Stimulated activated CD4-positive, alpha-beta T cell treated with anti-CD3 and anti-CD28 coated beads, Interleukin-2, amount 100 ng/mL, for 4 hours (primary cell): ENCODE results near the gene SLC13A4.
"Not testable (repeated sequence)": the region's sequence is repeated elsewhere in the genome, so short reads cannot be mapped to it uniquely, and the experiment has no call there.

ENCODE experiments used
- DNase-seq: peaks from one replicate; pipeline ENCODE4 v3.0.0-alpha.2; 2020; ENCODE audit warnings: low read depth

The SLC13A4 gene

DNA sequence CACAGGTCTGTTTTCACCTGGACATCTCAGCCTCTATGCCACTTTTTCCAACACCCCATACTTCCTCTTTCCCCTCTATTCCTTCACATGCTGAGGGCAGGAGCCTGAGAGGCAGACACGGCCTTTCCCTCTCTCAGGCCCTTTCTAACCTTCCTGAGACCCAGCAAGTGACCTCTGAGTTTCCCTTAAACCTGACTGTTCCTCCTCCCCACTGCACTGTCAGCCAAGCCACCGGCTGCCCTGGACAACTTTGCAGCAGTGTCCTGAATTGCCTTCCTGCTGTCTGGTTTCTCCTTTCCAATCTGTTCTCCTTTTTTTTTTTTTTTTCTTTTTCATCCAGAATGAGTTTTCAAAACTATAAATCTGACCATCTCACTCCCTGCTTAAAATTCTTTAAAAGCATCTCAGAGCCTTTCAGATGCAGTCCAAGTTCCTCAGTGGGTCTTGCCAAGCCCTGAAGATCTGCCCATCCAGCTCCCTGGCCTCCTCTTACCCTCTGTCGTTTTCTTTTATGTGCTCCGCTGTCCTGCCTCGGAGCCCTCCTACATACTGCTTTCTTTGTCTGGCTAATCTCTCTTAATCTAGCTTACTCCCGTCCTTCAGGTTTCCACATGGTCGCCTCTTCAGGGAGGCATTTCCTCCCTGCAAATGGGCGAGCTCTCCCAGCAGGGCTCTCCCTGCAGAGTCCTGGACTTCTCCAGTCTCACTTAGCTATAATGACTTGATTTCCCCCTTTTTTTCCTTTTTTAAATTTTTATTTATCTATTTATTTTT is 30.5 kb downstream of the SLC13A4 start:
- no peak for DNase-seq

DNA sequence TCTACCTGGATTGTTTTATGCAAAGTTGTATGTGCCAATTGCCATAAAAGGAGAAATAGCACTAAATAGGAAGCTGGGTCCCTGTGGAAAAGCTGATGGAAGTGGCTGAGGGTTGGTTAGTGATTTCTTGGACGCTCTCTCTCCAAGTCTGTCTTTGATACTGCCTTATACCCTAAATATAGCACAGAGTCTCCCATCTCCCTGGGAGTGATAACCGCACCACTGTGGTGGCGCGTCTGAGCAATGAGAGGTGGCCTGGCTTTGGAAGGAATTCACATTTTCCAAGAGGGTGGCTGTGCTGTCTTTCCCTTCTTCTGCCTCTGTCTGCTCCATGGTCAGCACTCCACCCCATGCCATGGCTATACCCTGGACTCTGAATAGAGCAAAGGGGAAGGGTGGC is 34.4 kb downstream of the SLC13A4 start:
- DNase-seq: no peak

DNA sequence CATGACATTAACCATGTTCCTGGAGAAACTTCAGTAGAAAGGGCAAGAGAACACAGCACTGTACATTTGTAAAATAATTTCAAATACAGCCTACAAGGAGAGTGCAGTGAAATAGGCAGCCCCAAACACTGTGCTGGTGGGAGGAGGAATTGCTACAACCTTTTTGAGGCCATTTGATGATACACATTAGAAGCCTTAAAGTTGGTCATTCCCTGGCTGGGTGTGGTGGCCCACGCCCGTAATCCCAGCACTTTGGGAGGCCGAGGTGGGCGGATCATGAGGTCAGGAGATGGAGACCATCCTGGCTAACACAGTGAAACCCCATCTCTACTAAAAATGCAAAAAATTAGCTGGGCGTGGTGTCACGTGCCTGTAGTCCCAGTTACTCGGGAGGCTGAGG is 35.4 kb downstream of the SLC13A4 start:
- DNase-seq: not testable (repeated sequence)

DNA sequence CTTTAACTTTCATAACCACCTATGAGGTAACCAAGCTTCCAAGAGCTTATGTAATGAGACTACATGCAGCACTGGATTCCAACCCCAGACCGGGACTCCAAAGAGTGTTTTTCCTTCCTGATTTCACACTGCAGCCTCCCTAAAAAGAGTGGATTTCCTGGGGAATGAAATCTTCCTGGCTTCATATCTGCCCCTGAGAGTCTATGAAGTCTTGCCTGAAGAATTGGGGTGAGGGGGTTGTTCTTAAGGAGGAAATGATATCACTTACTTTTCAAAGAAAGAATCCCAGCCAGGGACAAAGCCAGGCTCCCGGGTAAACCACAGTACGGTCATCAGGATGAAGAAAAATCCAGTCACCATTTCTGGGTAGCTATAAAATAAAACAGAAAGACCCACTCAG is 35.9 kb downstream of the SLC13A4 start:
- DNase-seq: no peak

DNA sequence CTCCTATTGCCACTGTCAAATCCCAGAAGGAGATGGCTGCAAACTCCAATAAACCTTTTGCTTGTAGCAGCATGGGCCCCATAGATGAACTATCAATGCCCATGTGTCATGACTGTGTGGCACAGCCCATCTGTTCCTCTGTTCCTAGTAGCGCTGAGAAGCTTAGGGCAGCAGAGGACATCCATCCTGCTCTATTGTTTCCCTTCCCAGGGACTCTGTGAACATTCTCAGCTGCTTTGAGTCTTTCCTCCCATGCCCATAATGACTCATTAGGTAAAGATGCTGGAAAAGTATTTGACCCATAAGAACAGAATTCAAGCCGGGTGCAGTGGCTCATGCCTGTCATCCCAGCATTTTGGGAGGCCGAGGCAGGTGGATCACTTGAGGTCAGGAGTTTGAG is 37.4 kb downstream of the SLC13A4 start:
- DNase-seq: no peak

DNA sequence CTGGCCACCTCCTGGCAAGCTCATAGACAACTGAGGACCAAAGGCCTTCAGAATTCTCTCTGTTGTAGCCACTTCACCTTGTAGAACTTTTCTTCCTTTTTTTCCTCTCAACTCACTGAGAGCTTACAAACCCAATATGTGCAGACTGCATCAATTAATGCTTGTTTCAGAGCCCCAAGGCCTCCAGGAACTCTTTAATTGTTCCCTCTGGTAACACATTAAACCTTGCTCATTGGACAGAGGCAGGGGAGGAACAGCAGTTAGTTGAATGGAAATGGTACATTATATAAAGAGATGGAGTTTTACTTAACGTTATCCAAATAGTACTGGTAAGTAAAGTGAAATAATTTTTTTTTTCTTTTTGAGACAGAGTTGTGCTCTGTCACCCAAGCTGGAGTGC is 40.5 kb downstream of the SLC13A4 start:
- DNase-seq: no peak

DNA sequence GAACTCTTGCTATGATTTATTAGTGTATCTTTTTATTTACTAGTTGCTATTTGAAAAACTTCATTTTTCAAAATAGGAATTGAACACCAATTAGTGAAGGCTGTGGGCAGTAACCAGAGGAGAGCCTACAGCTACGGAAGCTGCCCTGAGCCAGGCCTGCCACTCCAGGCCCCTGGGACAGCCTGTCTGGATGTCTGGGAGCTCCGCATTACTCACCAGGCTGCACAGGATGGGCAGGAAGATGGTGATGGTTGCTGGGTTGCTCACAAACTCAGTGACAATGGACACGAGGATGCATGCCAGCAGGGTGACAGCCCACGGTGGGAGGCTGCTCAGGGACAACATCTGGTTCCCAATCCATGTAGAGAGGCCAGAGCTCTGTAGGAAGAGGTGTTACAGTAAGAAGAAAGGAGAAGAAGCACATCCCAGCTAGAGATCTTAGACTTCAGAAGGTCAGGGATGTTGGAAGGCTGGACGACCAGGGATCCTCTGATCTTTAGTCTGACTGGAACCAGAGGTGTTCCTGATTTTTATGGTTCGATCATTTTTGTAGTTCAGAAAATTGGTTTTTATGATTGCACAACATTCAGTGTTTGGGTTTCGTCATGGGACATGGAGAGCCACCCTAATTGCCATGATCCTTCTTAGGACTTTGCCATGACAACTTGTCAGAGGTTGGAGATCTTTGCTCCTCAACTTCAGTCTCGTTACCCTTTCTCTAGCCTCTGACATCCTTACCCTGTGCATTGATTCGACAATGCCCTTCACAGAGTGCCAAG is 42.5 kb downstream of the SLC13A4 start:
- no peak for DNase-seq

DNA sequence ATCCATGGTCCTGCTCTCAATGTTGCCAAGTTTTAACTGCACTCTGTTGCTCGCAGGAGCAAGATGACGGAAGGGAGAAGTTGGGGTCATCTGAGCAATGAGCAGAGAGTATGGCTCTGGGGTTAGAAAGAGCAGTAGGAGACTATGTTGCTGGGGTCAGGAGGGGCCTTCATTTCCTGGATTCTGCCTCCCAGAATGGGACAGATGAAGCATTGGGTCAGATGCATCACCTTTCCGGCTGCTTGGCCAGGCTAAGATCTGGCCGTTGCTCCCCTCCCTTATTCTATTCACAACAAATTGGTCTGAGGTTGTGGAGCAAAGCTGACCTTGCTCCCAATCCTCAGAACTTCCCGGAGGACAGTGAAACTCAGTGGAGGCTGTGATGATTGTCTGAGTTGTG is 43.3 kb downstream of the SLC13A4 start:
- DNase-seq: no peak

DNA sequence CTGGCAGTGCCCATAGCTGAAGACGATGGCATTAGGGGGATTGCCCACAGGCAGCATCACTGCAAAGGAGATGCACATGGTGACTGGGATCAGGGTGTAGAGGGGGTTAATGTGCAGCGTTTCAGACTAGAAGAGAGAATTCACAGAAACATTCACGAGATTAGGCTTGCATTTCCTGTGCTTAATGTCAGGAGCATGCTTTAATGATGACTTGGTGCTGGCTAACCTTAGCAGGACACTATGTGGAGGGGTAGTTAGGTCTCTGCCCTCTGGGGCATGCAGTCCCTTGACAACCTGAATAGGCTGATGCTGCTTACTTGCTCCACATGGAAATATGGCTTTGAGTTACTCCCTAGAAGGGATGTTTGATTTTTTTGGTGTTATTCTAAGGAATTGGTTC is 43.9 kb downstream of the SLC13A4 start:
- no peak for DNase-seq

DNA sequence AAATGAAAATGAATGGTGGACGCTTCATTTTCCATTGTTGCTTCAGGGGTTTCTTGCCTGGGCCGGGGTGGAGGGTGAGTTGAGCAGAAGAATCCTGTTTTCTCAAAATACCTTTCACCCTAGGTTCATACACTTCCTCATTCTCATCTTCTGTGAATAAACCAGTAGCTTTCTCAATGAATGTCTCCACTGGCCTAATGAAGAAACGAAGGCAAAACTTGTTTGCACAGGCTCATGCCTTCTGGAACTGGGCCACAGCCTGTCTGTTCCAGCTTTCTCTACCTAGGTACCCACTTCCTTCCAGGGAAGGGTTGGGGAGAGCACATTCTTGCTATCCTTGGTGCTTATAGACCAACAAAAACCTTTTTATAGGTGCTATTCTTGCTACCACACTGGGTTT is 44.4 kb downstream of the SLC13A4 start:
- DNase-seq: no peak

DNA sequence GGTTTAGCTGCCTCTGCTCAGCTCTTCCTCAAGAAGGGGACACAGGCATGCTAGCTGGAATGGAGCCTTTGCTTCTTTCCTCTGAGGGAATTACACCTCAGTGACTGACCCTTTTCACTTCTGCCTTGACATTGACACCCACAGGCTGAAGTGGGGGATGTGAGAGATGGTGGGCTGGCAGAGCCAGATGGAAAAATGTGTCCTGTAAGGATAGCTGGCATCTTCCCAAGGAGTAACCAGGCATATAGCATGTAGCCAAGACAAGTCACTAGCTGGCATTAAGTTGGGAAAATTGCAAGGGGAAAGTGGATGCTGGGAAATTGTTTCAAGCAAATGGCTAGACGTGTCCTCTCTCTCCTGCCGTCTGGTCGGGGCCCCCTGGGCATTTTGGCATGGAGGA is 45.8 kb downstream of the SLC13A4 start:
- DNase-seq: no peak

DNA sequence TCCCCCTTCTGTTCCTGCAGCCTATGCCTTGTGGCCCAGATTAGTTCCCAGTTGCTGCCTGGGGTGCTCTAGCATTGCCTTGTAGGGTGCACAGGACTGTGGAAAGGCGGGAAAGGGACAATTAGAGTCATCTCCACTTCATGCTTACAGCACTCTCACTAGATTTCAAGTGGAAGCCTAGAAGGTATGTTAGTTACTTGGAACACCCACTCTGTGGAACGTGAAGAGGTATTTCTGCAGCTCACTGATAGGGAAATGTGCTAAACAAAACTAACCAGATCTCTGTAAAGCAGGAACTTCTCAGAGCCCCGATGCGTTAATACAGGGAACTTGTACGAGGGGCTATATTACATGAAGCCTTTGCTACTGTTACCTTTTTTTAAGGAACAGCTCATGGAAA is 46.2 kb downstream of the SLC13A4 start:
- DNase-seq: no peak

DNA sequence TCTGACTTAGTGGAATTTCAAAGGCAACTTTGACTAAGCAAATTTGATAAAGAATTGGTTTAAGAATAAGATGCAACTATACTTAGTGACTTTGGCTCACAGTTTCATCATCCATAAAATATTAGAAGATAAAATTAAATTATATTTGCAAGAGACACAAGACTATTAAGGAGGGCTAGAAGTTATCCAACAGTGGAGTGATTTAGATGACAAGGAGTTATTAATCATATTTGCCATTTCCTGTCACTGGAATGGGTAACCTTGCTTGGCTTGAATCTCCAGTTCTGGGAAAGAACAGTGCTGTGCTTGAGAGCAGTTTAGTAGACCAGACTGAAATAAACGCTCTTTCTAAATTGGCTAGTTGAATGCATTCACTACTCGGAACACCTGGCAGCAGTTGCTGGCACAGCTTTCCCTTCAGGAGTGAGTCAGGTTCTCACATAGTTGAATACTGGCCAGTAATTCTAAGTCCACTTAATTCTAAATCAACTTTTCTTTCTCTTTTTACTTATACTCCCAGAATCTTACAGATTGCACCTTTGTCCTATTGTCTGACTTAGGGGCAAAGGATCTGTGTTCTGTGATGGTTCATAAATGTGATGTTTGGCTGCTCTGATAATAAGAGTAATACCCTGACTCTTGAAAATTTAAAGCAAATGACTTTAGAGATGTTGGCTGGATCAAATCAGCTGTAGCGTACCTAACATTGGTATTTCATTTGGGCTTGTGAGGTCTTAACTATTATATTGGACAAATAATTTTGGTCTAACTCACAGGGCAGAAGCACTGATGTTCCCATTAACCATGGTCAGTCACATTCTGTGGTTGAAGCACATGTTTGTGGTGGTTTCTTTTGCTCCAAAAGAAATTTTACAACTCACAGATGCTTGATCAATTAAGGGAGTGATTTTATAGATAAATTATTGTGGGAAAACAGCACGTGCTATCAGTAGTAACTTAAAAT is 49.1 kb downstream of the SLC13A4 start:
- DNase-seq: no peak

DNA sequence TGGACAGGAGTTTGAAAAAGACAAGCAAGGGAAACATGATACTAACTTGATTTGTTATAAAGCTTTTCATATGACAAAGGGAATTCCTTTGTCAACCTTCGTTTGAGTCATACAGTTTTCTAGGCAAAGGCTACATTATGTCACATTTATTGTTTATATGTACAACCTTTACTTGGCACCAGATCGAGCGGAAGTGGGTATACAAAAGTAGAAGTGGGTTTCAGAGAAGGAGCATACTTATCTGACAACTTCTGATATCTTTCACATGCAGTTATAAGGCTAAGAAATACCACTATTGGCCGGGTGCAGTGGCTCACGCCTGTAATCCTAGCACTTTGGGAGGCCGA is 54.7 kb downstream of the SLC13A4 start:
- no peak for DNase-seq

DNA sequence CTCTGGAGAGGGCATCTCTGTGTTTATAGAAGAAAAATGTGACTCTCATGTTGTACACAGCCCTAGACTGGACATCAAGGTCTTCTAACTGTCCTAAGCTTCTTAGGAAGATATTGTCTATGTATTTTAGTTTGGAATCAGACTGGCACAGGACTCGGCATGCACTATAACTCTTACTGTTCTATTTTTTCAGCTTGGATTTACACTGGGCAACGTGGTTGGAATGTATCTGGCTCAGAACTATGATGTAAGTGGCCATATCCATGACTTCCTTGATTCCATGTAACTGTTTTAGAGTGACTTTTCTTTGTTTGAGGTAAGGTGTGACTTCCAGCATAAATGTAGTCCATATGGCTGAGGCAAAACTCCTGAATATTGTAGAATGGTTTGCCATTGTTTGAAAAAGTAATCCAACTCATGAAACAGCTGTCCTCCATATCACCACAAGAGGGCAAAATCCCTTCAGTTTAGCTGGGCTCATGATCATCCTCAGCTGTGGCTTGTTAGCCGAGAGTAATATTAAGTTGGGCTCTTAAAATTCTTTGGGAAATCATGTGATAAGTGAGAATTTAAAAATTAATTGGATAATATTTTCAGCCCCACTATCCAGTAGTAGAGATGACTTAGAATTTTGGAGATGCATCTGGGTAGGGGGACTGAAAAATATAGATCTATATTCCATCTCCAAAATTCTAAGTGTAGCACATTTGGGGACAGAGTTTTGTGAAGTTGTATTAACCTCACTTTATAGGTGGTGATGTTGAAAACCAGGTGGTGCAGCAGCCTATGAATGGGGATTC is 55.2 kb downstream of the SLC13A4 start:
- no peak for DNase-seq

DNA sequence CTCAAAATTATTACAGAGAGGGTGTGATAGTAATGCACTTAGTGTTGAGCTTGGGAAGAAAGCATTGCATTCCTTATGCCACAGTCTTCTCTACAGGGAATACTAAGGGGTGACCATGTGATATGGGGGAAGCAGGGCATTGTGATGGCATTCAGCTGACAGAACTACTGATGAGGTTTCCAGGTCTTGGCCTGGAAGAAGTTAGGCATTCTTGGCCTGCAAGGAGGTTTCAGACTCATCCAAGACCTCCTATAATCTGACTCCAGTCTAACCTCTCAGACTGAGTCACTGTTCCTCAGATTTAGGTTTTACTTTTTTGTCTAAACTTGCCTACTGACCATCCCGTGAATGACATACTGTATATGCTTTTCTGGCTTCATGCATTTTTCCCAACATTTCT is 57.8 kb downstream of the SLC13A4 start:
- DNase-seq: no peak

DNA sequence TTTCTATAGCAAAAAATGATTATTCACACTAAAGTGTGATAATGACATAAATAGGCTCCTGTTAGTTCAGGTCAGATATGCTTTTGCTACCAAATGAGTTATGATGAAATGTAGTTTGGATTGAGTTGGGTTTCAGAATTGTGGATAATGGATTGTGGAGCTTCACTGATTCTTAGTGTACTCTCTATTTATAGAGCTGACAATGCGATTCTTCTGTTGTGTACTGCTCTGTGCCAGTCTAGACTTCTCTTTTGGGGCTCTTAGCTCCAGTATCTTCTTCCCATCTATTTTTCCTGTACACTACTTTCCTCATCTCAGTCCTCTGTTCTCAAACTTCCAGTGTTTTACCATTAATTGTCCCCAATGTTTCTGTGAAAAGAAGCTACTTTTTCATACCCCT is 58.2 kb downstream of the SLC13A4 start:
- no peak for DNase-seq

DNA sequence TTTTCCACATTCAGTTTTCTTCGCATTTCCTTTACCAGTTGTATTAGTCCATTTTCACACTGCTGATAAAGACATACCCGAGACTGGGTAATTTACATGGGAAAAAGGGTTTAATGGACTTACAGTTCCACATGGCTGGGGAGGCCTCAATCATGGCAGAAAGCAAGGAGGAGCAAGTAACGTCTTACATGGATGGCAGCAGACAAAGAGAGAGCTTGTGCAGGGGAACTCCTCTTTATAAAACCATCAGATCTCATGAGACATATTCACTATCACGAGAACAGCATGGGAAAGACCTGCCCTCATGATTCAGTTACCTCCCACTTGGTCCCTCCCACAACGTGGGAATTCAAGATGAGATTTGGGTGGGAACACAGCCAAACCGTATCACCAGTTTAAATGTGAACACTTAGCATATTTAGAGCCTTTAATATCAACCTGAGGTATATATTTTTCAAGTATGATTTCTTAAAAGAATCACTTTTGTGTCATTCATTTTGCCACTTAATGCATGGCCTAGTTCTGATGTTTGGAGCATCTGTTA is 59.1 kb downstream of the SLC13A4 start:
- not testable (repeated sequence) for DNase-seq

DNA sequence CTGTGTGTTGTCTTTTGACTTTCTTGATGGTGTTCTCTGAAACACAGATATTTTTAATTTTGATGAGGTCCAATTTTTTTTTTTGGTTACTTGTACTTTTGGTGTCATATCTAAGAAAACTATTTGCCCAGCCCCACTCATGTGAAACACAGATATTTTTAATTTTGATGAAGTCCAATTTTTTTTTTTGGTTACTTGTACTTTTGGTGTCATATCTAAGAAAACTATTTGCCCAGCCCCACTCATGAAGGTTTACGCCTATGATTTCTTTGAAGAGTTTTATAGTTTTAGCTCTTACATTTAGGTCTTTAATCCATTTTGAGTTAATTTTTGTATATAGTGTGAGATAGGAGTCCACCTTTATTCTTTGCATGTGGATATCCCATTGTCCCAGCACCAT is 60.4 kb downstream of the SLC13A4 start:
- DNase-seq: not testable (repeated sequence)

DNA sequence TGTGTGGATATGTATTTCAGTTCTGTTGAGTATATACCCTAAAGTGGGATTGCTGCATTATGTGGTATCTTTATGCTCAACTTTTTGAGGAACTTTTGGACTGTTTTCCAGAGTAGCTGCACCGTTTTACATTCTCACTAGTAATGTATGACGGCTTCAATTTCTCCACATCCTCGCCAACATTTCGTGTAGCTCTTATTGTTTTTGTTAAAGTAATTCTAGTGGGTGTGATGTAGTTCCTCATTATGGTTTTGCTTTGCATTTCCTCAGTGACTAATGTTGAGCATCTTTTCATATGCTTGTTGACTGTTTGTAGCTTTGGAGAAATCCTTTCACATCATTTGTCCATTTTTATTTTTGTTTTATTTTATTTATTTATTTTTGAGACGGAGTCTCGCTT is 61.1 kb downstream of the SLC13A4 start:
- DNase-seq: no peak

DNA sequence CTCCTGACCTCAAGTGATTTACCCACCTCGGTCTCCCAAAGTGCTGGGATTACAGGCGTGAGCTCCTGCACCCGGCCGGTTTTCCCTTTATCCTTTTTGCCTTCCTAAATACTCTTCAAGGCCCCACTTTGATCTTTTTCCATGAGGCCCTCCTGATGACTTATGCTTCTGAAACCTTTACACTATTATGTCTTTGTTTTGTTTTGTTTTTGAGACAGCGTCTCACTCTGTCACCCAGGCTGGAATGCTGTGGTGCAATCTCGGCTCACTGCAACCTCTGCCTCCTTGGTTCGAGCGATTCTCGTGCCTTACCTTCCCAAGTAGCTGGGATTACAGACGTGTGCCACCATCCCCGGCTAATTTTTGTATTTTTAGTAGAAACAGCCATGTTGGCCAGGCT is 61.8 kb downstream of the SLC13A4 start:
- DNase-seq: no peak

DNA sequence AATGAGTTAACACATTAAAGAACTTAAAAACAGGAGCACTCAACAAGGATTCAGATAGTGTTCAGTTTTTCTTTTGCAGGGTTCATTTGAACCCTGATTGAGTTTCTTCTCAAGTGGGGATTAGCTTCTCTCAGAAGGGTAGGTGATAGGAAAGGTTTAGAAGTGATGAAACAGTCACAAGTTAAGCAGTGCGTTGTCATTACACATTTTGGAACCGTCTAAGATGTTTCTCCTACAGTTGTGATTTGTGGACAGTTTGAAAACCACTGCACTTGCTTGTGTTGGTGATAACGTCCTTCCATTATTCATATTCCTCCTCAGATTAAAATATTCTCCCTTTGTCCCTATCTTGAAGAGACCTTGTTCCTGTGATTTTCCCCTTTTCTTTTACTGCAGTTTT is 62.9 kb downstream of the SLC13A4 start:
- no peak for DNase-seq
